Activated gamma-delta T cell treated with anti-CD3 and anti-CD28 coated beads, Interleukin-2, amount 50 U/mL, for 16 hours (primary cell): ENCODE measurements around the gene TNS1.
A peak's percentile ranks its signal among the peaks of the same experiment; 100 is the strongest.

Experiments used
- DNase-seq: peaks from one replicate; pipeline ENCODE4 v3.0.0-alpha.2; 2020; ENCODE audit warnings: low read depth

TNS1 gene

DNA sequence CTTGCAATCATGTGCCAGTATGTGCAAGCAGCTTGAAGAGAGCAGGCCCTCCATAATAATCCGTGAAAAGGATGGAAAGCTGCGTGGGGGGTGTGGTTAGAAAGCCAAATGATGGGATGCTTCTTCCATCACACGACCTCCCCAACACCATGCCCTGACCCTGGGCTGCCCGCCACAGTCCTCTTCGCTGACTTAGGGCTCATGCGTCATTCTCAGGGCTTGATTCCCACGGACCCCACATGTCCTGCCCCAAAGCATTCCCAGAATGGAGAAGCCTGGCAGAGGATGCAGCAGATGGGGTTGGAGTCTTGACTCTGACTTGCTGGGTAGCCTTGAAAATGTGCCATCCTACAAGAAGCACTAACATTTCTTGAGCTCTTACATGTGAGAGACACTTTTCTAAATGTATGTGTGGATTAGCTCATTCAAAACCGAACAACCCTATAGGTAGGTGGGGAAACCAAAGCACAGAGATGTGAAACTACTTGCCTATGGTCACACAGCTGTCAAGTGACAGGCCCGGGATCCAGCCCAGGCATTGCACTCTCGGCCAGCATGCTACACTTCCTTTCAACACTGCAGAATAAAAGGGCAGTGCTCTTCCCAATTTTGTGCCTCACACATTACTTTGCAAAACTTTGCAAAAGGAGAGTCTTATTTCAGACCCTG, 3.7 kb downstream of the TNS1 start:
- no peak for DNase-seq

DNA sequence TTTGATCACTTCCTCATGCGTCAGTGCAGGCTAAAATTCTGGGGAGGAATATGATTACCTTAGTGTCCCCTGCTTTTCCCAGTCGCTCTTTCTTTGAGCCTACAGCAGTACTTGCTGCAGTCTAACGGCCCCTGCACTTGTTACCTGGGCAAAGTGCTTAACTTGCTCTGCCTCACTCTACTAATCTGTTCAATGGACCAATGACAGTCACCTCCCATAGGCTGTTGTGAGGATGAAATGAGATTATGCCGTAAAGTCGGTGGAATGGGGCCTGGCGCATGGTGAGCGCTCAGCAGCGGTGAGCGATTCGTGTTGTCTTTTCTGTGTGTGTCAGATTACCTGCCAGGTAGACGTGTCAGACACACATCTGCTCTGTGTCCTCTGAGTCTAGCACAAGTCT, 5.3 kb downstream of the TNS1 start:
- DNase-seq, result no peak

DNA sequence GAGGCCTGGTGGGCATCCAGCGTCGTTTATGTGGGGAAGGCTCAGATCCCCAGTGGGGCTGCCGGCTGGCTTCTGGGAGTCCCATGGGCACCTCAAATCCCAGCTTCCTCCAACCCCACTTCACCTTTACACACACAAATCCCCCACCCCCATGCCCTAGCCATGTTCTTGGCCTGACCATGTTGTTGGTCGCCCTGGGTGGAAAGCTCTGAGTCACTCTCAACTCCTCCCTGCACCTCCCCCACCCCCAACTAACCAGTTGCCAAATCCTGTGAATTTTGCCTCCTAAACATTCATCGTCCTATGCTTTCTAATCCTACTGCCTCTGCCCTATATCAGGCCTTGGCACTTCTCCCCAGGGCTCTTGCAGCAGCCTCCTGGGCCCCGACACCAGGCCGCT, 6.4 kb downstream of the TNS1 start:
- DNase-seq, result no peak

DNA sequence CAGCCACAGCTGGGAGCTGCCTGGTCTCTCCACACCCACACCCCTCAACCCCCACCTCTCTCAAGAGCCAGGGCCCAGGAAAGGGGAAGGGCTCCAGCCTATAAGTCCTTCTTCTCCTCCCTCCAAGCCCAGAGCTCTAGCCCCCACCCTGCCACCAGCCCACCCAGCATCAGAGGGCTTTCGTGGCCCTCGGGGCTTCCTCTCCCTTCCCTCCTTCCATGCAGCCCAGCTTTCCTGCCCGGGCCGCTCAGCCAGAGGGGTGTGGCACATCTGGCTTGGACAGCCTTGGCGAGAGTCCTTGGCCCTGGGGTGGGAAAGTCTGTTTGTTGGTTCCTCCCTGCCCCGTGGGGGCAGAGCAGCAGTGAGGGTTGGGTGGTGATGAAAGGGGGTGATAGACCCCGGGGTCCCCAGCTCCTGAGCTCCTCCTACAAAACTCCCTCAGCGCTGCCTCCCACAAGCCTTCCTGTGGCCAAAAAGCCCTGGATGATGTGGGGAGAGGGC, 7.0 kb downstream of the TNS1 start:
- DNase-seq, result no peak

DNA sequence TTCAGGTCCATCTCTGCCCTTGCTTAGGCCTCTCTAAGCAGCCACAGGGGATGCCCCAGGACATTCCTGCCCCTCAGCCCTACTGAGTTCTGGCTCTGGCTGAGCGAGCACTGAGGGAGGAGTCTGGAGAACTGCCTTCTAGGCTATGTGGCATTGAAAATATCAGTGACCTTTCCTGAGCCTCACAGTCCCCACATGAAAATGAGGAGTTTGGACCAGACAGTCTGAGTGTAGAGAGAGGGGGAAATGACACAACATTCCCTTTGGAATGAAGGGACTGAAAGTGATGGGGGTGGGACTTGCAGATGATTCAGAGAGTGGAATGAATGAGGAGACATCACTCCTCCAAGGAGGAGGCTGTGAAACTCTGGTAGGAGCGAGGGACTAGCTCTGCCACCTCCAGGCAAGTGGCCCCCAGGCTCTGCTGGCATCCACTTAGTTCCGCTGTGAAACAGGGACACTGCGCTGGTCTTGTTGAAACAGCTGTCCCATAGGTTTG, 8.0 kb downstream of the TNS1 start:
- no peak for DNase-seq

DNA sequence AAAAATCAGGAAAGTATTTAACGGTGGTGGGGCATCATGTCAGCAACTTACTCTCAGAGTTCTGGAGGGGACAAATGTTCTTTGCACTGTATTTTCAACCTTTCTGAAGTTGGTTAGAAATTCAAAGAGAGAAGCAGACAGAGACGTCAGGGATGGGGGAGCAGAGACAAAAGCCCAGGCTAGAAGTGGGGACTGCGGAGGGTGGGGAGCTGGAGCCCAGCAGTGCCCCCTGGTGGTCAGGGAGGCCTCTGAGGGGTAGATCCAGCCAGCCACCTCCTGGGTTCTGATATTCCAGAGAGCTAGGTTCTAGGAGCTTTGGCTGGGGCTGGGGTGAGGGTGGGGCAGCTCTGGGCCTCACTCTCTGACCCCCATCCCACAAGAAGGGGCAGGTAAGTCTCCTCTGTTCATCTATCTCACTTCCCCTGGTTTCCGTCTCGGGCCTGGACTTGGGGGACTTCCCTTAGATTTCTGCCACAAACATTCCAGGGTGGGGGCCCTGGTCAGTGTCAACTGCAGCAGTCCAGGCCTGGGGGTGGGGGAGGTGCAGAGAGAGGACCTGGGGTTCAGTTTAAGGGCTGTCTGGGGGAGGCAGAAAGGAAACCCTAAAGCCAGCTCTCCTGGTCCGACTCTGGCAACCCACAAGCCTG, 8.9 kb downstream of the TNS1 start:
- DNase-seq, result peak; percentile 24

DNA sequence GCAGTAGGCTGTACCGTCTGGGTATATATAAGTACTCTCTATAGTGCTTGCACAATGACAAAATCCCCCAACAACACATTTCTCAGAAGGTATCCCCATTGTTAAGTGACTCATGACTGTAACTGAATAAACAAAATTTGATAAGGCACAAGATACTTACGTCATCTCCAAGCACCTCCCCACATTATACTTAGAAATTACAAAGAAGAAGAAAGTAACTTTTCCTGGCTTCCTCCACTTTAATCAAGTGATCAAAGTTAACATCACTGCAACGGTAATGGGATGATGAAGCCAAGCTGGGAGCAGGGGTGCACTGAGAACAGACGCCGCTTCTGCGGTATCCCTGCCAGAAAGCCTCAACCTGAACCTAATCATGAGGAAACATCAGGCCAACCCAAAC, 9.7 kb downstream of the TNS1 start:
- no peak for DNase-seq

DNA sequence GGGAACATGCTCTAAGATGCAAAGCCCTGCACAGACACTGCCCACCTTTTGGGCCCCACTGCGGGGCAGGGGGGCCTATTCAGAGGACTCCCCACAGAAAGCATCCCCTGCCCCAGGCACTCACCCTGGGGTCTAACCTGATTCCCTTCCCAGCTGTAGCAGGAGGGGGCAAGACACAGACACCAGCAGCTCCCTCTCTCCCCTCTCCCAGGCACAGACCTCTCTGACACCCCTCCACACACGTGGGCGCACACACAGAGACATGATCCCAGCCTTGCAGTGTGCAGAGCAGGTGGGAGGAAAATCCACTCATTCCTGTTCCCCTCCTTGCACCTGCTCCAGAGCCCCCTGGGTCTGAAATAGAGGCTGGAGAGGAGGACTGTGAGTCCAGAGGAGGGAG, 10.7 kb downstream of the TNS1 start:
- DNase-seq, result no peak

DNA sequence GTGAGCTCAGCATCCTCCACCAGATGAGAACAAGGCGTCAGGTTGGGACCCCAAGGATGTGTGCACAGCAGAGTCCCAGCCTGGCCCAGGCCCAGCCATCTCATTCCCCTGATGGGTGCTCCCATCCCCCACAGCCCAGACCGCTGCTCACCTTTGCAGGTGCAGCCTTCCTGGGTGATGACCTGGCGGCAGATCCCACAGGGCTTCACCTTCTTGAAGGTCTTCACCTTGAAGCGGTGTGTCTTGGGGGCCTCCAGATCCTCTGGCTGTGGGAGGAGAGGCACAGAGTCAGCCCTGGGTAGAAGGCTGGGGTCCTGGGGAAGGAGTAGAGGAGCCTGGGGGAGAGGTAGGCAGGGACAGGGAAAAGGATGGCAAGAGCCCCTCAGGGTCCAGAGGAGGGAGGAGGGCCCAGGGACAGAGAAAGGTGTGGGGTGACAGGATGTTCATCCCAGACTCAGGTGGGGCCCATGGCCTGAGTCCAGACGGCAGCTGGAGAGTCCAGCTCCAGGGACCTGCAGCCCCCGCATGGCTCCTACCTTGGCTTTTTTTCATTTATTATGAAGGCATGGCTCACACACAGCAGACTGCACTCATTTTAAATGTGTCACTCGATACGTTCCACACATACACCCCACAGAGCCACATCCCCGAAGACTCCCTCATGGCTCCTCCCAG, 11.9 kb downstream of the TNS1 start:
- DNase-seq, result no peak

DNA sequence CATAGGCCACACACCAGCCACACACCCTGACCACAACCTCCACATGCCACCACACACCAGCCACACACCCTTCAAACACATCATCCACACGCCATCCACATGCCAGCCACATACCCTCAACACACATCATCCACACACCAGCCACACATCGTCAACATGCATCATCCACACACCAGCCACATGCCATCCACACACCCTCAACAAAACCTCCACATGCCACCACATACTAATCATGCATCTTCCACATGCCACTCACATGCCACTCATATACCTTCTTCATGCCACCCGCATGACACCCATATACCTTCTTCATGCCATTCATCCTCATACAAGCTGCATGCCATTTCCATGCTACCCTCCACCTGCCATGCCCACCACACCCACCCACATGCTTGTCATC, 12.4 kb downstream of the TNS1 start:
- DNase-seq, result no peak

DNA sequence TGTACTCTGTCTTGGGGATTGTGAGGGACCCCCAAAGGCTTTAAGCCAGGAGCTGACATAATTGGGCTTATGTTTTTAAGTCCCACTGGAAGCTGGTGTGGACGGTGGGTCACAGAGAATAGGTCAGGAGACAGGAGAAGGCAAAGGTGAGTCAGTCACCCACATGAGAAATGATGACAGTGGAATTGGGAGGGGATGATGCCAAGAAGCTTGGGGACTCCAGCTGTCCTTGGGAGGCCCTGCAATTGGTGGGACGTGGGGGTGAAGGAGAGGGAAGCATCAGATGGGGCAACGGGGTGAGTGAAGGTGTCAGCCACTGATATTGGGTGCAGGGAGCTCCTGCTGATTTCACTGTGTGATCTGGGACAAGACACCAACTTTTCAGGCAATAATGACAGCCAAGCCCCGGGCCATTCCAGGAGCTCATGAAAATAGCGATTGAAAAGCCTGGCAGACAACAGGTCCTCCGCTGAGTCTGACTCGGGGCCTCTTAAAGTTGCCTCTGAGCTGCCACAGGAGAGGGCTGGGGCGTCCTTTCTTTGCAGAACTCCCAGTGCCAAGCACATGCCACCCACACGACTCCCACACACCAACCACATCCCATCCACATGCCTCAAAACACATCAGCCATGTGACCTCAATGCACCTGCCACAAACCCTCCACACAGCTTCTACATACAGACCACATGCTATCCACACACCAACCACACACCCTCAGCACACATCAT, 13.4 kb downstream of the TNS1 start:
- no peak for DNase-seq

DNA sequence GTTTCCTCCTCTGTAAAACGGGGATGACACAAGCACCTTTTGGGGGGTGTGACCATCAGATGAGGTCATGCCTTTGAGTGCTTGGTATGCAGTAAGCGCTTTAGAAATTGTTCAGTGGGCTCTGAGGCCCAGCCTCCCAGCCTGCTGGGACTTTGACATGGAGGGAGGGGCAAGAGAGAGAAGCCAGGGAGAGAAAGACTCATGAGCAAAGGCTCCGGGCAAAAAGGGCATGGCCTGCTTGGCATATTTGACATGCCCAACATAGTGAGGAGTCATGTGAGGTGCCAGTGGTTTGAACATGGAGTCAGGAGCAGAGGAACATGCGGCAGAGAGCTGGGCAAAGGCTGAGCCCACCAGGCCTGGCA, 14.0 kb downstream of the TNS1 start:
- DNase-seq, result no peak

DNA sequence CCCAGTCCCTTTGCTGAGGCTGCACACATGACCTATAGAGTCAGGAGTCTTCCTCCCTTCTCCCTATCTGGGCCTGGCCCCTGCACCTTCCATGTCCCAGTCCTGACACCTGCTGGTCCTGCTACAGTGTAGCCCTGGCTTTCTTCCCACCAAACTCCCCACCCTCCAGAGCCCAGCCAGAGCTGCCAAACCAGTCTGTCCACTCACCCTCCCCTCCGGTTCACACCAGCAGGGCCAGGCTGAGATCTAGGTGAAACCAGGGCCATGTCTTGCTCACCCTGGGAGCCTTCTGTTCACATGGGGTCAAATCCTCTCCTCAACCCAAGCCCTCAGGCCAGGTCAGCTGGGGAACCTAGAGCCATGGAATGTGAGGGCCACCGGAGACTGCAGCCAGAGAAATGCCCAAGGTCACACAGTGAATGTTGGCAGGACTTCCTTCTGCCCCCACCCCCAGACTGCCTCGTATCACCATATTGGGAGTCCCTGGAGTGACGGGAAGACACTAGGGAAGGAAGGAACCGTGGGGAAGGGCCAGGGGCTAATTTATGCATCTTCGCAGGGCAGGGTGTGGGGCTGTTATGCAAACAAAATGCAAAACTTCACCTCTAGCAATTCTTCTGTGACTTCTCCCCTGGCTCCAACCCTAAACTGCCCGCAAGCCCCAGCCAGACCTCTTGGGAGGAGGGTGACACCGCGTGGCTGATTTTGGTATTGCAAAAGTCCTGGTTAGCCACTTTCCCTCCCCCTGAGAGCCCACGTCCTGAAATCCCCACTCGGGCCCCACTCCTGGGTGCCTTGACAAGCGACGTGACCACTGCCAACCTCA, 14.6 kb downstream of the TNS1 start:
- DNase-seq, result peak; percentile 33

DNA sequence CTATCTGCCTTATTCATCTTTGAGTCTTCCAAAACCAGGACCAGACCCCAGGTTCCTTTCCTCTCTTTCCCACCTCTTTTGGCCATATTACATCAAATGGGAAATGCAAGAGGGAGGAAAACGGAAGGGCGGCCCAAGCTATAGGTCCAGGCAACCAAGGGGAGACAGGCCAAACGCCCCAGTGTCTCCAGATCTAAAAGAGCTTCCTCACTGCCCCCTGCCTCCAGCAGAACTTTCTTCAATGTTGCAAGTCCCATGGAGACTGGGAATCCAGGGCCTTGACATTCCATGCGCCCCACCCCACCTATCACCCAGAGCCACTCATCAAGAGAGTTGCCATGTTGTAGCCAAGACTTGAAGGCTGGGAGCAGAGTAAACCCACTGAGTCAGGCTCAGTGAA, 15.4 kb downstream of the TNS1 start:
- DNase-seq, result no peak

DNA sequence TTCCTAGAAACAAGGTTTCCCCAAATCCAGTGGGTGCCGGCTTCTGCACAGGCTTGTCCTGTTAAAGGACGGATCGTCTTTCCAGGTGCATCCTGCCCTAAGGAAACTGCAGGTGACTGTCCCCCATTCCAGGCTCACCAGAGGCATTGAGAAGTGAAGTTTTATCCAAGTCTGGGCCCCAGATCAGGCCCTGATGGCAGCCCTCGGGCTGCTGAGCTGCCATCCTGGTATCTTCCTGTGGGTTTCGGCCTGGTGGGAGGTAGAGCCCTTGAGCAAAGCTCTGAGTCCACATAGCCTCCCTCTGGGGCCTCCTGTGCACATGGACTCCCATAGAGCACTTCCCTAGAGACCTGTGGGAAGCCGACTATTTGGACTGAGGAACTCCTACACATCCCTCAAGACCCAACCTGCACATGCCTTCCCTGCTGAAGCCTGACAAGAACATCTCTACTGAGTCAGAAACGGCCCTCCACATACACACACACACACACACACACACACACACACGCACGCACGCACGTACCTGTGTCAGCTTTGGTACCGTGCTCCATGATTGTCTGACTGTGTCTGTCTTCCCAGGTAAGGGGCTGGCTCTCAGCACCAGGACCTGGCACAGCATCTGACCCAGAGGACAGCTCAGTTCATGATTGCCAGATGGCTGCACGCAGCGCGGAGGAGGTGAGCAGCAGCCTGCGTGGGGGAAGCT, 16.4 kb downstream of the TNS1 start:
- no peak for DNase-seq

DNA sequence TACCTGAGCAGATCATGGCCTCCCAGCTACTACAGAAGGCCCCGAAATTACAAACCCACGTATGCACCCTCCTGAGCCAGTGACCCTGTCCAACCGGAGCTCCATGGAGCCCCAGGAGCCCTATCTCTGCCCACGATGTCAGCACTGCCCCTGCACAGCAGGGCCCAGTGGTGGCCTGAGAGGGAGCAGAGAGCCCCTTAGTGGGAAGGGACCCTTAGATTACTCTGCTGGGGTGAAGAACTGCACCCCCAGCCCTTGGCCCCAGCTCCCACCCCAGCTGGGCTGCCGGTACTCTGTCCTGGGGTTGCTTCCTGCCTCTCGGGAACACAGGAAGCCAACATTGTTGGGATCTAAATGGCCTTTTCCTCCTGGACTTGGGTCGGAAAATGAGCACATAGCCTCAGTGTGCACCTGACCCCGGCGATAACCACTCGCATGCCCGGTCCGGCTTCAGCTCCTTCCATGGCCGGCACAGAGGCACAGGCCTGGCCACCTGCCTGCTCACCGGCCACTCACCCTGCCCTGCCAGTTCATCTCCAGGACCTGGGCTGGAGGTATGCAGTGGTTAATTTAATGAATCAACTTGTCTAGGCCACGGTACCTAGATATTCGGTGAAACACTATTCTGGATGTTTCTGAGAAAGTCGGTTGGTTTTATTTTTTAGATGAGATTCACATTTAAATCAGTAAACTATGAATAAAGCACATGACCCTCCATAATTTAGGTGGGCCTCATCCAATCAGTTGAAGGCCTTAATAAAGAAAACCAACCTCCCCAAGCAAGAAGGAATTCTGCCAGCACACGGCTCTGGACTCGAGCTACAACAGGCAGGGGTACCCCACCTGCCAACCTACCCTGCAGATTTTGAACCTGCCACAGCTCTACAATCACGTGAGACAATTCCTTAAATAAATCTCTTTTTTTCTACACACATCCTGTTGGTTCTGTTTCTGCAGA, 19.2 kb downstream of the TNS1 start:
- no peak for DNase-seq

DNA sequence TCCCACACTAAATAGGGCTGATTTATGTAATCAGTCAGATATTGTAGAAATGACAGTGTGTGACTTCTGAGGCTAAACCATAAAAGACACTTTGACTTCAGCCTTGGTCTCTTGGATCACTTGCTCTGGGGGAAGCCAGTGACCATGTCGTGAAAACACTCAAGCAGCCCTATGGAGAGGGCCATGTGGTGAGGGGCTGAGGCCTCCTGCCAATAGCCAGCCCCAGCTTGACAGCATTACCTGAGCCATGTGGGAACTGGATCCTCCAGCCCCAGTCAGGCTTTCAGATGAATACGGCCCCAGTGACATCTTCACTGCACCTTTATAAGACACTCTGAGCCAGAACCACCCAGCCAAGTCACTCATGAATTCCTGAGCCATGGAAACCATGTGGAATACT, 20.8 kb downstream of the TNS1 start:
- DNase-seq, result no peak

DNA sequence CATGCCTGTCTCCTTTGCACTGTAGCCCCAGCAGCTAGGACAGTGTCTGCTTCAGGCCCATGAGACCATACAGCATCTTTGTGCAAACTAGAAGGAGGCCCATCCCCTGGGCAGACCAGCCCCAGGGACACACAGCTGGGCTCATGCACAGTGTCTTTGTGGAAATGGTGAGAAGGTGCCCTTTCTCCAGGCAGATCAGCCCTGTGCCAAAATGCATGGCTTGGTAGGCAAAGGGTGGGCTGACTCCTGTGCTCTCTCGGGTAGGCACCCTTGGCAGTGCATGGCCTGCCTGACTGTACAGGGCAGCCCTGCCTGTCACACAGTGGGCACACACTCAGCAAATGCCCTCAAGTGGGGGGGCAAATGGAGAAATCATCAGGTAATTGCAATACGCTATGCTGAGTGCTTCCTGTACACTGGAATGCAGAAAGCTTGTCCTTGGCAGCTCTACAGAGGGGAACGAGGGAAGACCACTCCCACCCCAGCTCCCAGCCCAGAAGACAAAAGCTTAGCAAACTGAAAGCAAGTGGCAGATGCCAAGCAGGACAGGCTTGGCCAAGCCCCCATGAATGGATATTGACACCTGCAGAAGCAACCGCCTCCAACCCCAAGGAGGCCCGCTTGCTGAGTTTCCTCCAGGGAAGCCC, 21.6 kb downstream of the TNS1 start:
- DNase-seq, result no peak

DNA sequence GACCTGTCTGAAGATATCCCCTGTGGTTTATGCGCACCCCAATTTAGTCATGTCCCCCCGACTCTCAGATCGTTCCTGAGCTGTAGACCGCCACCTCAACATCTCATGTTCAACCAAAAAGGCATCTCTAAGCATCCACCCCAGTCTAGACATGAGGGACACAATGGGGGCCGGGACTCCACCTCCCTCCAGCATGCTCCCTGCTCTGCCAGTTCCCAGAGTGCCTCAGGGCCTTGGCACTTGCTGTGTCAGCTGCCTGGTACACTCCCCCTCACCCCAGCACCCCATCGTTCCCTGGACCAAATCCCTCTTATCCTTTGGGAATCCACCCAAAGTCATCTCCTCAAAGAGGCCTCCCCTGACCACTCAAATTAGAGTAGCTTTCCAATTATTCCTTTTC, 22.2 kb downstream of the TNS1 start:
- DNase-seq, result no peak
